H1 (cell line): ENCODE data around the gene PITRM1.

Experiments
- ATF3 ChIP-seq: IDR thresholded peaks from 2 replicates; pipeline ENCODE4 v1.6.1; 2011; ENCODE audit warnings: low read depth, mild to moderate bottlenecking, low read length; ENCODE audit not compliant: insufficient read depth
- BCL11A ChIP-seq, 2 experiments: IDR thresholded peaks; one replicate each; pipeline ENCODE4 v1.6.1; 2011; ENCODE audit warnings: low read depth in 2 of 2, low read length in 2 of 2, mild to moderate bottlenecking in 2 of 2
- CHD1 ChIP-seq: IDR thresholded peaks from 2 replicates; pipeline ENCODE4 v1.6.1; 2012; ENCODE audit warnings: low read depth, low read length, improper control_type of control experiment
- CTCF ChIP-seq, 3 experiments: IDR thresholded peaks; 1 replicate in 2 of 3; 2 replicates in 1 of 3; pipeline versions ENCODE4 v1.5.1 to v1.6.1; 2011; ENCODE audit warnings: low read length in 3 of 3, mild to moderate bottlenecking in 3 of 3, inconsistent platforms in 2 of 3, low read depth in 1 of 3, moderate library complexity in 1 of 3; ENCODE audit not compliant: insufficient read depth in 1 of 3; ENCODE audit errors: control extremely low read depth in 1 of 3
- E2F6 ChIP-seq: IDR thresholded peaks from 2 replicates; pipeline ENCODE4 v1.6.1; 2012; ENCODE audit warnings: inconsistent platforms
- EGR1 ChIP-seq: IDR thresholded peaks from 2 replicates; pipeline ENCODE4 v1.6.1; 2011; ENCODE audit warnings: low read depth, low read length, borderline replicate concordance
- MAX ChIP-seq: IDR thresholded peaks from 2 replicates; pipeline ENCODE4 v1.6.1; 2012; ENCODE audit warnings: inconsistent platforms
- RAD21 ChIP-seq, 2 experiments: IDR thresholded peaks in 1 of 2; conservative IDR thresholded peaks in 1 of 2; 2 replicates each; pipeline ENCODE4 v1.6.1; 2011; ENCODE audit warnings: low read depth in 2 of 2, low read length in 2 of 2, improper control_type of control experiment in 1 of 2, inconsistent platforms in 1 of 2, mild to moderate bottlenecking in 1 of 2, moderate library complexity in 1 of 2
- TAF1 ChIP-seq: IDR thresholded peaks from 2 replicates; pipeline ENCODE4 v1.6.1; 2011; ENCODE audit warnings: mild to moderate bottlenecking, low read depth, low read length
- TEAD4 ChIP-seq: IDR thresholded peaks from 2 replicates; pipeline ENCODE4 v1.6.1; 2012; ENCODE audit warnings: low read depth, low read length, inconsistent platforms, mixed read lengths
- ZNF274 ChIP-seq: IDR thresholded peaks from 2 replicates; pipeline ENCODE4 v1.7.0; 2012; ENCODE audit warnings: low read length, borderline replicate concordance; ENCODE audit errors: extremely low read depth

GRCh38 chr10:3106928-3107425 lies 65.6 kb downstream of the PITRM1 start:
- TF ChIP-seq MAX = no peak
- no peak for TF ChIP-seq TEAD4
- no peak for TF ChIP-seq TAF1
- TF ChIP-seq BCL11A (IDR thresholded peaks at IDR 0.05; ENCODE audit: low read depth in 2 of 2, low read length in 2 of 2) = no peak
- TF ChIP-seq CTCF (IDR thresholded peaks at IDR 0.05; ENCODE audit: control extremely low read depth in 1 of 3, insufficient read depth in 1 of 3, low read depth in 1 of 3, low read length in 3 of 3) = no peak
- TF ChIP-seq ATF3 = no peak
- no peak for TF ChIP-seq E2F6
- TF ChIP-seq RAD21 (IDR thresholded peaks at IDR 0.05 in 1 of 2, conservative IDR thresholded peaks at IDR 0.05 in 1 of 2; ENCODE audit: low read depth in 2 of 2, low read length in 2 of 2) = no peak
- no peak for TF ChIP-seq EGR1
- TF ChIP-seq ZNF274 = no peak
- no peak for TF ChIP-seq CHD1
